GM12873 (cell line): ENCODE results near the gene SPATA6L.

Source experiments
- TF ChIP-seq, protein P1 (sequence below): IDR thresholded peaks from 2 replicates; pipeline ENCODE4 v1.5.1; 2012; ENCODE audit warnings: low read depth, mild to moderate bottlenecking, moderate library complexity, low read length, control low read depth; ENCODE audit not compliant: insufficient read depth; ENCODE audit errors: missing control alignments

SPATA6L gene, protein sequence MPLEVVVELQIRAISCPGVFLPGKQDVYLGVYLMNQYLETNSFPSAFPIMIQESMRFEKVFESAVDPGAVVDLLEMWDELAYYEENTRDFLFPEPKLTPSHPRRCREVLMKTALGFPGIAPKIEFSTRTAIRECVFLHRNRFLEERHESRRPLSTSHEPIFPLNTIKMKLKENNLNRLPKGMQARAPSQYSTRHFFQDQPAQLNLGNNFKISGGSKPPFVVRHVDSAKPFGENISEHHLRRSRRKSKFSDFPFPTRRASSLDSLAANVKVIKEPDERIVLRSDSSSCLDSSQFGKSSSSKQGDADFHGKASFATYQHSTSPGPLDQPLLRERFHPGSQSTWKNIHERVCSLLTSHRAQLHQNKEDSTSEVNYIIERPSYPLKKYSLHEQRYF

DNA sequence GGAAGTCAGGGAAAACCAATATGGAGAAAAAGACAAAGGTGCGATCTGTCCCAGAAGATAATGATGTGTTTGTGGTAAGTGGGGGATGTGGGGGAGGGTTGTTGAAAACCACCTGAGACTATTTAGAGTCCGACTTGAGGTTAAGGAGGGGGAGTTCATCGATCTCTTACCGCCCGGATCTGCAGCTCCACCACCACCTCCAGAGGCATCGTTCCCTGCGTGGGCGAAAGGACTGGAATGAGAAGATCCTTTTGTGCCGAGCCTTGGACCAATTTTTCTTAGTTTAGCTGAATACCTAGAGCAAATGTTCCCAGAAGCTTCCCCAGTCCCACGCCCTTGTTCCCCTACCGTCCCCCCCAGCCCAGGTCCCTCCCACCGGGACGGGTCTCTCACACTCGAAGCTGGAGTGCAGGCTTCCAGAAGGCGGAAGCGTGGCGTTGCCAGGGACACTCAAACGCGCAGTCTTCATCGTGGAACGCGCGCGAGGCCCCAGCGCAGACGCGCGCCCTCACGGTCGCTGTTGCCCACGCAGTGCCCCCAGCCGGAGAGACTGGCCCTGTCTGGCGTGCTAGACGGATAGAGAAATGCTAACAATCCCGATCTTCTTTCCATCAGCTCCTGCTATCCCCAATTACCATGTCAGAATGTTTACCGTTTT lies at the start of gene SPATA6L:
Gene SPATA6L (minus strand): TSS at position 439 of the 658 bp plus-strand sequence. CDS start 230 bp downstream, at position 209.
- TF ChIP-seq, protein P1, sequence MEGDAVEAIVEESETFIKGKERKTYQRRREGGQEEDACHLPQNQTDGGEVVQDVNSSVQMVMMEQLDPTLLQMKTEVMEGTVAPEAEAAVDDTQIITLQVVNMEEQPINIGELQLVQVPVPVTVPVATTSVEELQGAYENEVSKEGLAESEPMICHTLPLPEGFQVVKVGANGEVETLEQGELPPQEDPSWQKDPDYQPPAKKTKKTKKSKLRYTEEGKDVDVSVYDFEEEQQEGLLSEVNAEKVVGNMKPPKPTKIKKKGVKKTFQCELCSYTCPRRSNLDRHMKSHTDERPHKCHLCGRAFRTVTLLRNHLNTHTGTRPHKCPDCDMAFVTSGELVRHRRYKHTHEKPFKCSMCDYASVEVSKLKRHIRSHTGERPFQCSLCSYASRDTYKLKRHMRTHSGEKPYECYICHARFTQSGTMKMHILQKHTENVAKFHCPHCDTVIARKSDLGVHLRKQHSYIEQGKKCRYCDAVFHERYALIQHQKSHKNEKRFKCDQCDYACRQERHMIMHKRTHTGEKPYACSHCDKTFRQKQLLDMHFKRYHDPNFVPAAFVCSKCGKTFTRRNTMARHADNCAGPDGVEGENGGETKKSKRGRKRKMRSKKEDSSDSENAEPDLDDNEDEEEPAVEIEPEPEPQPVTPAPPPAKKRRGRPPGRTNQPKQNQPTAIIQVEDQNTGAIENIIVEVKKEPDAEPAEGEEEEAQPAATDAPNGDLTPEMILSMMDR: peak; percentile 20

DNA sequence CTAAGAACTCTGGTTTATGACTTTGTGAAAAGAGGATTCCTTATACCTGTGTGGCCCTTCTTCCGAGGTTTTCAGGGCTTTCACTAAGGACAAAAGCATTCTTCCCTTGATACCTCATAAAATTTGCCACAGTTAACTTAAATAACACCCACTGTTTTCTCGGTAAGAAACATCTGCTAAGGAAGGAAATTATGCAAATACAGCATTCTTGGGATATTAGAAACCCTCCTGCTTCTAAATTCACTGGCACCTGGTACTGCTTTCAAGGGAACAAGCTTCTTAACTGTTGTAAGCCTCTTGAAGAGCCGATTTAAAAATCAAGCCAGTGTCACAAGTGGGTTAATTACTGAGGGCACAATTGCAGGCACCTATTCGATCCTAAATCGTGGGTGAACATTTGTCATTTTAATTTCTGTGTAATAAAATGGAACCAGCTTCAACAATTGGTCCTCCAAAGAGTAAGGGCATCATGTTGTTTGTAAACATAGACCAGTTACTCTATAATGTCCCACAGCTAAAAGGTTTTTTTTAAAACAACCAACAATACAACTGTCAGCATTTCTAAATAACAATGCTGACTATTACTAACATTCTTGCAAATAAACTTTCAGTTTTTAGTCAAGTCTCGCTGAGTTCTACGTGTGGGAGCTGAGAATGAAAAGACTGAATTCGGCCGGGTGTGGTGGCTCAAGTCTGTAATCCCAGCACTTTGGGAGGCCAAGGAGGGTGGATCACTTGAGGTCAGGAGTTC lies 48.2 kb upstream of the SPATA6L start:
- TF ChIP-seq, protein P1: no peak

DNA sequence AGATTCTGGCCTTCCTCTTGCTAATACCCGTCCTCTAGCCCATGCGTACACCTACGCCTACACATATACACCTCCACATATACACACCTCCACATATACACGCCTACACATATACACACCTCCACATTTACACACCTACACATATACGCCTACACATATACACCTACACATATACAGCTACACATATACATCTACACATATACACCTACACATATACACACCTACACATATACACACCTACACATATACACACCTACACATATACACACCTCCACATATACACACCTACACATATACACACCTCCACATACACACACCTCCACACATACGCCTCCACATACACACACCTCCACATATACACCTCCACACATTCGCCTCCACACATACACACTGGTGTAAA lies 47.6 kb upstream of the SPATA6L start:
- TF ChIP-seq, protein P1: no peak

DNA sequence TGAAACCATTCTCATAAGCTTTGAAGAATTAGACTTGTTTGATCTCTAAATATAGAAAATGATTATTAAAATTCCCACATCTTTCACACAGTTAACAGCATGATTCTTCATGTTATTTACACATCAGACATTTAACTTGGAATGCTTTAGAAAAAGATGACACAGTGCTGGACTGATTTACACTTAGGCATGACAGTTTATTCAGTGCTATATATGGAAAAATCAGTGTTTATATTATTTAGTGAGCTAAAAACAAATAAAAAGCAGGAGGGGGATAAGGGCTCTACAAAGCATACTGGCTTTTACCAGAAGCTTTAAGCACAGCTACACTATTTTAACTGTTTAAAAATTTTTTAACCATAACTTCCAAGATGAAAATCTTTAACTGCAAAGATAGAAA lies 43.1 kb upstream of the SPATA6L start:
- TF ChIP-seq, protein P1: no peak

DNA sequence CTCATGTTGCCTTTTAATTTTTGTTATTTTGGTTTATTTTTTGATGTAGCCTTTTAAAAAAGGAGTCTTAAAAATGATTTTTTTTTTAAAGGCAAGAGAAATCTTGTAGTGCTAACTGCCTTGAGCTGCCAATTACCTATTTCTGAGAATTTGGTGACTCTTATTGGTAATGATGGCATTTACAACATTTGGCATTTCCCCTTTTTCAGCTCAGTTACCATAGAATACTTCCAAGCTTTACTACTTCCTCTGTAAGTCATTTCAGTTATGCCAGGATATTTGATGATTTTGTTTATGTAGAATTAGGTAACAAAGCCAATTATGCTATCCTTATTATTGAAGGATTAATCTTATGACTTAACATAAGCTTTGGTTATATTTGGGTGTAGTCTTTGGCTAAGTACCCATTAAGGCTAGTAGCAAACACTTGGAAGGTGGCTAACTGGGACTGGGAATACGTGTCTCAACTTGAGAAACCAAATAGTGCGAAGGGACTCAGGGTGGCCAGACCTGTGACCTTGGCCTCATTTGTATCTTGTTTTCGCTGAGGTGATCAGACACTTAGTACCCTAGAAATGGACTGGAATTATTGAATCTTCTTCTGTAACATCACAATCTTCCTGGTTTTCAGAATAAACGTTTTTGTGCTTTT lies 40.8 kb upstream of the SPATA6L start:
- TF ChIP-seq, protein P1: no peak

DNA sequence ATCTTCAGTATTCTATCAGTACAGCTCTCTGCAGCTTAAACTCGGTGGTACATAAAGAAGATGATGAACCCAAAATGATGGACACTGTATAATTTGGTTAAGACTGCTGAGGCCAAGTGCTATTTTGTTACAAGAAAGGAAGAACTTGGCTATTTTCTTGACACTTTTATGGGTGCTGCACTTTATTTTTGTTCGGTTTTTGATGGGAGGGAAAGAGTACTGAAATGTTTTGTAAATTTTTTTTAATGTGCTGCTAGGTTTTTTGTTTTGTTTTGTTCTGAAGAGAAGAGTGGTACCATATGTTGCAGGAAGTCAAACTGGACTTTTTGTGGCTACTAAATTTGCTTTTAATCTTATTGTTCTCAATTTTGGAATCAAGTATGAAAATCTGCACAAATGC lies 39.7 kb upstream of the SPATA6L start:
- TF ChIP-seq, protein P1: no peak
